ENCODE measurements around the gene IMMT. TPM values are rescaled to one million over a fixed set of nuclear protein-coding genes. Genes with fewer than 3 reads are reported as not detected.
"Not testable (repeated sequence)": the region's sequence is repeated elsewhere in the genome, so short reads cannot be mapped to it uniquely, and the experiment has no call there.

Gene IMMT
- total RNA-seq, 1 experiment from 2014 or later: 114 TPM

- DNase-seq (ENCODE audit: unreplicated experiment): no peak
- BruUV-seq (replicated peaks): no TSS peak
- POLR2A ChIA-PET: no interaction called here
- Mint-ChIP-seq H3K4me1 (ENCODE audit: insufficient read depth, unreplicated experiment) (no peaks in the 10 kb centered on the region), H3K27ac (ENCODE audit: low read depth, unreplicated experiment) (no peak overlapping the region), H3K36me3 (ENCODE audit: insufficient read depth, unreplicated experiment) (no peaks in the 10 kb centered on the region), H3K27me3 (ENCODE audit: insufficient read depth, unreplicated experiment) (no peaks in the 10 kb centered on the region), H3K4me3 (ENCODE audit: unreplicated experiment) (no peak overlapping the region), H3K9me3 (ENCODE audit: unreplicated experiment) (no peaks in the 10 kb centered on the region)
- intact Hi-C loops (cut with micrococcal nuclease): no loop called here
- CTCF ChIA-PET: interaction anchor here (0.5 to 1.5 kb wide), 3 partner anchors 10 to 33 kb away, joined by 3 to 6 read pairs (median 5); no protein-coding TSS in a partner anchor
- TF ChIP-seq, protein P1, sequence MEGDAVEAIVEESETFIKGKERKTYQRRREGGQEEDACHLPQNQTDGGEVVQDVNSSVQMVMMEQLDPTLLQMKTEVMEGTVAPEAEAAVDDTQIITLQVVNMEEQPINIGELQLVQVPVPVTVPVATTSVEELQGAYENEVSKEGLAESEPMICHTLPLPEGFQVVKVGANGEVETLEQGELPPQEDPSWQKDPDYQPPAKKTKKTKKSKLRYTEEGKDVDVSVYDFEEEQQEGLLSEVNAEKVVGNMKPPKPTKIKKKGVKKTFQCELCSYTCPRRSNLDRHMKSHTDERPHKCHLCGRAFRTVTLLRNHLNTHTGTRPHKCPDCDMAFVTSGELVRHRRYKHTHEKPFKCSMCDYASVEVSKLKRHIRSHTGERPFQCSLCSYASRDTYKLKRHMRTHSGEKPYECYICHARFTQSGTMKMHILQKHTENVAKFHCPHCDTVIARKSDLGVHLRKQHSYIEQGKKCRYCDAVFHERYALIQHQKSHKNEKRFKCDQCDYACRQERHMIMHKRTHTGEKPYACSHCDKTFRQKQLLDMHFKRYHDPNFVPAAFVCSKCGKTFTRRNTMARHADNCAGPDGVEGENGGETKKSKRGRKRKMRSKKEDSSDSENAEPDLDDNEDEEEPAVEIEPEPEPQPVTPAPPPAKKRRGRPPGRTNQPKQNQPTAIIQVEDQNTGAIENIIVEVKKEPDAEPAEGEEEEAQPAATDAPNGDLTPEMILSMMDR (IDR thresholded peaks at IDR 0.05; ENCODE audit: unreplicated experiment): no peak
Measured at GRCh38 chr2:86230961-86231360, 35.7 kb upstream of the IMMT start.

- intact Hi-C loops (cut with micrococcal nuclease): loop anchor here (10.0 kb wide), 2 partner anchors 66 to 396 kb away; partner anchors contain the start of gene RNF103
- no peak overlapping the region for H3K27ac Mint-ChIP-seq (ENCODE audit: low read depth, unreplicated experiment)
- no TSS peak for BruUV-seq (replicated peaks)
- no peaks in the 10 kb centered on the region for H3K4me1 Mint-ChIP-seq (ENCODE audit: insufficient read depth, unreplicated experiment)
- no peaks in the 10 kb centered on the region for H3K9me3 Mint-ChIP-seq (ENCODE audit: unreplicated experiment)
- CTCF ChIA-PET: no interaction called here
- POLR2A ChIA-PET: no interaction called here
- DNase-seq (ENCODE audit: unreplicated experiment): no peak
- no peaks in the 10 kb centered on the region for H3K36me3 Mint-ChIP-seq (ENCODE audit: insufficient read depth, unreplicated experiment)
- H3K27me3 Mint-ChIP-seq (ENCODE audit: insufficient read depth, unreplicated experiment): no peaks in the 10 kb centered on the region
- TF ChIP-seq, protein P1 (IDR thresholded peaks at IDR 0.05; ENCODE audit: unreplicated experiment): no peak
- H3K4me3 Mint-ChIP-seq (ENCODE audit: unreplicated experiment): no peak overlapping the region
Measured at GRCh38 chr2:86229221-86229620, 34.0 kb upstream of the IMMT start.

- H3K4me3 Mint-ChIP-seq (ENCODE audit: unreplicated experiment); H3K36me3 Mint-ChIP-seq (ENCODE audit: insufficient read depth, unreplicated experiment); H3K9me3 Mint-ChIP-seq (ENCODE audit: unreplicated experiment); DNase-seq (ENCODE audit: unreplicated experiment); H3K4me1 Mint-ChIP-seq (ENCODE audit: insufficient read depth, unreplicated experiment); H3K27ac Mint-ChIP-seq (ENCODE audit: low read depth, unreplicated experiment); H3K27me3 Mint-ChIP-seq (ENCODE audit: insufficient read depth, unreplicated experiment); BruUV-seq (replicated peaks); POLR2A ChIA-PET; CTCF ChIA-PET: not testable (repeated sequence)
- intact Hi-C loops (cut with micrococcal nuclease): loop anchor here (10.0 kb wide), 2 partner anchors 66 to 396 kb away; partner anchors contain the start of gene RNF103
Measured at GRCh38 chr2:86228574-86228973, 33.3 kb upstream of the IMMT start.

DNA sequence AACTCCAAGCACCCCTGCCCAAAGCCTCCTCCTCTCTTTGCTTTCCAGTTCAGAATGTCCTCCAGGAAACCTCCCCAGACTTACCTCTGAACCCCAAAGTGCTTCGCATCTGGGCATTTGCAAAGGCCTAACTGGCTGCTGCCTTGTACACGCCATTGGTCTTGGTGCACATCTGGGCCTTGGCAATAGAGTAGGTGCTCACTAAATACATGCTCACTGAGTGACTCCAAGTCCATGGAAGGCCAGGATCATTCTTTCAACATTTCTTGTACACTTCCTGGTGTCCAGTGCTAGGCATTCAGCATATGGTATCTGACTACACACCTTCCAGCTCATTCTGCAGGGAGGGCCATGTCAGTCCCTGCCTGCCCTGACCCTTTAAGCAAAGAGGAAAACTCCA lies 32.4 kb upstream of the IMMT start:
- no peaks in the 10 kb centered on the region for H3K27me3 Mint-ChIP-seq (ENCODE audit: insufficient read depth, unreplicated experiment)
- POLR2A ChIA-PET: no interaction called here

More for the DNA sequence above, 32.4 kb upstream of the IMMT start:
- Mint-ChIP-seq H3K9me3 (ENCODE audit: unreplicated experiment) (no peaks in the 10 kb centered on the region), H3K4me3 (ENCODE audit: unreplicated experiment) (no peak overlapping the region), H3K4me1 (ENCODE audit: insufficient read depth, unreplicated experiment) (peaks cover 9% of the 10 kb centered on the region), H3K27ac (ENCODE audit: low read depth, unreplicated experiment) (no peak overlapping the region), H3K36me3 (ENCODE audit: insufficient read depth, unreplicated experiment) (no peaks in the 10 kb centered on the region)
- intact Hi-C loops (cut with micrococcal nuclease): loop anchor here (10.0 kb wide), 2 partner anchors 67 to 397 kb away; partner anchors contain the start of gene RNF103
- CTCF ChIA-PET: interaction anchor here (0.5 kb wide), 1 partner anchor 464 kb away, joined by 3 read pairs; no protein-coding TSS in a partner anchor
- no TSS peak for BruUV-seq (replicated peaks)
- DNase-seq (ENCODE audit: unreplicated experiment): no peak
- TF ChIP-seq, protein P1 (IDR thresholded peaks at IDR 0.05; ENCODE audit: unreplicated experiment): no peak
